SIG-M5 treated with dmso at 0.1 percent for 504 hours (cell line): Measurements from ENCODE around the gene UNC5B.

Experiments used
- DNase-seq: peaks from one replicate; lab custom pipeline; 2025; ENCODE audit not compliant: unreplicated experiment; lab: John Stamatoyannopoulos, UW

UNC5B gene

GRCh38 chr10:71222601-71223346 is 10.4 kb downstream of the UNC5B start:
- no peak for DNase-seq

GRCh38 chr10:71223347-71224058 is 11.1 kb downstream of the UNC5B start:
- DNase-seq = no peak

- no peak for DNase-seq
Measured at GRCh38 chr10:71225291-71226058, 13.1 kb downstream of the UNC5B start.

- no peak for DNase-seq
Measured at GRCh38 chr10:71228875-71229675, 16.7 kb downstream of the UNC5B start.

- no peak for DNase-seq
Measured at GRCh38 chr10:71229726-71230655, 17.6 kb downstream of the UNC5B start.

GRCh38 chr10:71230656-71231025 is 18.3 kb downstream of the UNC5B start:
- no peak for DNase-seq

- DNase-seq = no peak
Measured at GRCh38 chr10:71231206-71231605, 18.8 kb downstream of the UNC5B start.

GRCh38 chr10:71232089-71232998 is 20.0 kb downstream of the UNC5B start:
- no peak for DNase-seq

GRCh38 chr10:71233482-71233892 is 21.1 kb downstream of the UNC5B start:
- DNase-seq = no peak

- peak; percentile 20 for DNase-seq
Measured at GRCh38 chr10:71234004-71234894, 21.9 kb downstream of the UNC5B start.

- no peak for DNase-seq
Measured at GRCh38 chr10:71234970-71235685, 22.8 kb downstream of the UNC5B start.

GRCh38 chr10:71235808-71236207 is 23.4 kb downstream of the UNC5B start:
- no peak for DNase-seq

- no peak for DNase-seq
Measured at GRCh38 chr10:71236286-71236685, 23.9 kb downstream of the UNC5B start.

- DNase-seq = no peak
Measured at GRCh38 chr10:71236822-71237682, 24.7 kb downstream of the UNC5B start.

- DNase-seq = no peak
Measured at GRCh38 chr10:71237843-71238623, 25.7 kb downstream of the UNC5B start.

- DNase-seq = no peak
Measured at GRCh38 chr10:71238626-71239025, 26.3 kb downstream of the UNC5B start.
